Muscle of leg (tissue), 11 donors: Measurements from ENCODE around the gene KCNH4. TPM values are rescaled to one million over a fixed set of nuclear protein-coding genes. Genes with fewer than 3 reads are reported as not detected.
A peak's percentile ranks its signal among the peaks of the same experiment; 100 is the strongest.

Experiments
- DNase-seq: peaks from one replicate; pipeline ENCODE4 v3.0.0; 2013
- H3K27ac ChIP-seq: one replicate; pipeline ENCODE4 v1.5.1; 2013; ENCODE audit warnings: mild to moderate bottlenecking, low read length, control low read depth
- H3K27me3 ChIP-seq: one replicate; pipeline ENCODE4 v1.6.1; 2013; ENCODE audit warnings: low read length; ENCODE audit not compliant: control insufficient read depth, insufficient read depth
- H3K36me3 ChIP-seq: one replicate; pipeline ENCODE4 v1.6.1; 2013; ENCODE audit warnings: low read length; ENCODE audit not compliant: control insufficient read depth, insufficient read depth
- H3K4me1 ChIP-seq: one replicate; pipeline ENCODE4 v1.6.1; 2013; ENCODE audit warnings: low read length; ENCODE audit not compliant: control insufficient read depth, insufficient read depth
- H3K4me3 ChIP-seq: one replicate; pipeline ENCODE4 v1.5.1; 2013; ENCODE audit warnings: low read length, control low read depth
- H3K9me3 ChIP-seq: replicated peaks from 2 replicates; pipeline ENCODE4 v1.6.1; 2013; ENCODE audit warnings: low read depth, low read length; ENCODE audit not compliant: control insufficient read depth
- WGBS: methylation state at CpG from one replicate; pipeline ENCODE4 v1.1.5; 2013; ENCODE audit warnings: missing lambda C conversion rate; ENCODE audit not compliant: insufficient coverage; 5-methylcytosine and 5-hydroxymethylcytosine counted together
- polyA plus RNA-seq, 8 donors: library from polyadenylated mRNA; unstranded; fragments of 120-200 nt; gene quantifications; one replicate each; pipeline versions ENCODE4 v1.2.1 to v1.2.3, GENCODE V29; 2013; ENCODE audit warnings: inconsistent platforms in 1 of 8, low replicate concordance in 1 of 8; ENCODE audit not compliant: insufficient read length in 8 of 8, insufficient read depth in 1 of 8
- total RNA-seq: library from RNA; stranded (reverse); fragments of 120-200 nt; gene quantifications from one replicate; pipeline ENCODE4 v1.2.4, GENCODE V29; 2013

Gene KCNH4
- total and polyA plus RNA-seq, 9 donors: 0.04 to 0.05 (median 0.05) TPM; not detected in 6

DNA sequence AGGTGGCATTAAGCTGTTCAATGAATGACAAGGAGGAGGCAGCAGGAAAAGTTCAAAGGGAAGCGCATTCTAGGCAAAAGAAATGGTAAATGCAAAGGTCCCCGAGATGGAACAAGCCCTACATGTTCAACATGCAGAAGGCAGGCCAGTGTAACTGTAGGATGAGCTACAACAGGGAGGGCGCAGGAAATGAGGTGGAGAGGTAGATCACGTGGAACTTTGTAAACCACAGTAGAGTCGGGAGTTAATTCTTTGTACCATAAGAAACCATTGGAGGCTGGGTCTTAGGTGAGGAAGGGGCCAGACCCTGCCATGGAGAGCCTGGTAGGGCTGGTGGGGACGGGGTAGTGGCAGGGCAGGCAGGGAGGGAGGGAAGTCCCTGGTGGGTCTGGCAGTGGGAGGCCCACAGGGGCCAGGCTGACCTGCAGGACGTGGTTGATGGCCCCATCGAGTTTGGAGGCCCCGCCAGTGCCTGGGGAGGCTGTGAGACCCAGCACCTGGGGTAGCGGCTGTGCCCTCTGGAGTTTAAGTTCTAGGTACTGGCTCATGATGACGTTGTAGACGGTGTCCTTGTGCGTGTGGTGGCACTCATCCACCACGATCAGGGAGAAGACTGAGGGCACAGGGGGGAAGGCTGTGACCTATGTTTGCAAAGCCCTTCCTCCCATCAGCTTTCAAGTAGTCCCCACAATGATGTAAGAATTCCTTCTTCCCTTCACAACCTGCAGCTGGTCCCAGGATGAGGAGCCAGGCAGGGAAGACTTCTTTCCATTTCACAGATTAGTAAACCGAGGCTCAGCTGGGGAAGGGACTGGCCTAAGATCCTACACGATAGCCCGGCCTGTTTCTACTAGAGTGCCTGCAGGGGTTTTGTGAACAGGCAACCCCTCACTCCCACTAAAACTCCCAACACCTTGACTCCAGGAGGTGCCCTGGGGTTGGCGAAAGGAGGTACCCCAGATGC, 70.4 kb downstream of the KCNH4 start:
- no peak overlapping the region for H3K27ac ChIP-seq
- H3K27me3 ChIP-seq: no peaks in the 10 kb centered on the region
- H3K36me3 ChIP-seq: peaks cover 39% of the 10 kb centered on the region
- DNase-seq: no peak
- WGBS: 83% methylated on average over 14 of the region's 18 CpGs
- no peaks in the 10 kb centered on the region for H3K9me3 ChIP-seq
- peaks cover 26% of the 10 kb centered on the region for H3K4me1 ChIP-seq
- no peak overlapping the region for H3K4me3 ChIP-seq

DNA sequence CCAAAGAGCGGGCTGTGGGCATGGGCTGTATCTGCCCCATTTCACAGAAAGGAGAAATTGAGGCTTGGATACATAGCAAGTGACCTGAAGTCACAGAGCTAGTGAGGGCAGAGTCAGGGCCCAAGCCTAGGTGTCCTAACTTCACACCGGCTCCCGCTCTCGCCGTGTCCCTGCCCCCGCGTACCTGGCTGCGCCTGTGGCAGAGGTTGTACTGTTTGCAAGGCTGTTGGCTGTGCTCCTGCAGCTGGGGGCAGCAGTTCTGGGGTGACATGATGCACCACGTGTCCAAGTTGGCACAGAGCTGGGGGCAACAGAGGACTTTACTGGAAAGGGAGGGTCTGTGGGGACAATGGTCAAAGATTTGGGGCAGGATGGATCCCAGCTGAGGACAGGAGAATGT, 71.9 kb downstream of the KCNH4 start:
- no peaks in the 10 kb centered on the region for H3K9me3 ChIP-seq
- H3K4me3 ChIP-seq: no peak overlapping the region
- no peaks in the 10 kb centered on the region for H3K27me3 ChIP-seq
- DNase-seq: no peak
- 92% methylated on average over 9 of the region's 9 CpGs for WGBS
- H3K36me3 ChIP-seq: peaks cover 43% of the 10 kb centered on the region
- H3K27ac ChIP-seq: no peak overlapping the region
- H3K4me1 ChIP-seq: peaks cover 26% of the 10 kb centered on the region

DNA sequence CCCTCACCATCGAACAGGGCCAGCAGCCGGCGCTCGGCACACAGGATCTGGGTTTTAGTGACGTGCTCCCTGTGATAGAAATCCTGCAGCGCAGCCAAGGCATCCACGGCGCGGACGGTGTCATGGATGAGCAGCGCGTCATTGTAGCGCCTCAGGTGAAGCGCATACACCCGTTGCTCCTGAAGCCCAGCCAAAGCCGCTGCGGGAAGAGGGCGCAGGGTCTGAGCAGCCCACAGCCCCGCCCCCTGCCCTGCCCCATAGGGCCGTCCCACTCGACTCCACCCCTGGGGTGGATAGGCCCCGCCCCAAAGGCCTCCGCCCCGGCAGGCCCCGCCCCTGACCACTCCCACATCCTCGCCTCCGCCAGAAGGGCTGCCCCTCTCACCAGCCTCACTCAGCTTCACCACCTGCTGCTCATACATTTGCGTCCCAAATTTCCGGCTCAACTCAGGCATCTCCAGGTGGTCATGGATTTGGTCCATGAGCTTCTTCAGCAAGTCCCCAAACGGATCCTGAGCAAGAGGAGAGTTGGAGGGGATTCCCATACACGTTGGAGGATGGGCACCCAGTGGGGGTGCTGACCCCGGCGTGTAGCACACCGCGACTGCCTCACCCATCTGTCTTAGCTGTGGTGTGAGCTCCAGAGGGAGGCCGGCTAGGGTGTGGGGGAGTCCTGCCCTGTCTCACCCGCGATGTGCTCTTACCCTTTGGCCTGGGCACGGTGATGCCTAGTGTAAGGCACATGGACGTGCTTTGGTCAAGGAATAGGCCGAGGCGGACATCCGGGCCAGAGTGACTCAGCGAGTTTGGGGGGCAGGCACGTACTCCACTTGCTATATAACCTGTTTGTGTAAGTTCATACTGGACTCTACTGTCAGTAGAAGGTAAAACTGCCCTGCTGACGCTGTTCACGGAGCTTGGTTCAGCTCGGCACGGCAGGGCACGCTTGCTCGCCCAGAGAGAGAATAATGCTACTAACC, 73.1 kb downstream of the KCNH4 start:
- peak; percentile 47 for DNase-seq
- 33% methylated on average over 47 of the region's 51 CpGs for WGBS

DNA sequence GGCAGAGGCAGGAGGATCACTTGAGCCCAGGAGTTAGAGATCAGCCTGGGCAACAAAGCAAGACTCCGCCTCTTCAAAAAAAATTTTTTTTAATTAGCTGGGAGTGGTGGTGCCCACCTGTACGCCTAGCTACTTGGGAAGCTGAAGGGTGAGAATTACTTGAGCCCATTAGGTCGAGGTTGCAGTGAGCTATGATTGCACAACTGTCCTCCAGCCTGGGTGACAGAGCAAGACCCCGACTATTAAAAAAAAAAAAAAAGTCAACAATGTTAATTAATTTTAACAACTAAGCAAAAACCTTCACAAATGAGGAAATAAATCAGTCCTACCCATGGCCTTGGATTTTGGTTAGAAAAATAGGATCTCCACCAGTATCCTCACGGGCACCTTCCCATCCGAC, 73.8 kb downstream of the KCNH4 start:
- peaks cover 39% of the 10 kb centered on the region for H3K36me3 ChIP-seq
- no peak overlapping the region for H3K4me3 ChIP-seq
- no peaks in the 10 kb centered on the region for H3K27me3 ChIP-seq
- WGBS: 70% methylated on average over 2 of the region's 6 CpGs
- no peaks in the 10 kb centered on the region for H3K9me3 ChIP-seq
- peaks cover 19% of the 10 kb centered on the region for H3K4me1 ChIP-seq
- no peak overlapping the region for H3K27ac ChIP-seq
- DNase-seq: no peak

More for the DNA sequence above, 73.1 kb downstream of the KCNH4 start:
- H3K36me3 ChIP-seq: peaks cover 39% of the 10 kb centered on the region
- no peak overlapping the region for H3K27ac ChIP-seq
- H3K4me3 ChIP-seq: no peak overlapping the region
- H3K4me1 ChIP-seq: peaks cover 22% of the 10 kb centered on the region
- no peaks in the 10 kb centered on the region for H3K9me3 ChIP-seq
- H3K27me3 ChIP-seq: no peaks in the 10 kb centered on the region

Other genes starting within 250 kb of the KCNH4 start
- gene CNP, start 214.3 kb downstream of the KCNH4 start, total RNA-seq: 25.8 TPM
- gene CNP, start 214.3 kb downstream of the KCNH4 start, polyA plus RNA-seq: 10 to 100 TPM; 38.8 to 77.5 (median 51.8) TPM
- 58.3 TPM for gene DNAJC7, start 163.7 kb downstream of the KCNH4 start, total RNA-seq
- 100 to 1,000 TPM in 4 of 8 donors, 10 to 100 TPM in 4; 87.0 to 113 (median 102) TPM for gene DNAJC7, start 163.7 kb downstream of the KCNH4 start, polyA plus RNA-seq
- 35.0 TPM for gene NKIRAS2, start 161.1 kb downstream of the KCNH4 start, total RNA-seq
- 10 to 100 TPM; 36.7 to 55.8 (median 49.0) TPM for gene NKIRAS2, start 161.1 kb downstream of the KCNH4 start, polyA plus RNA-seq
- 1.5 TPM for gene C17orf113, start 130.5 kb downstream of the KCNH4 start, total RNA-seq
- gene C17orf113, start 130.5 kb downstream of the KCNH4 start, polyA plus RNA-seq: 1 to 10 TPM in 7 of 8 donors, under 1 TPM in 1; 0.93 to 1.8 (median 1.3) TPM
- 2.8 TPM for gene ZNF385C, start 82.7 kb downstream of the KCNH4 start, total RNA-seq
- gene ZNF385C, start 82.7 kb downstream of the KCNH4 start, polyA plus RNA-seq: 10 to 100 TPM in 1 of 8 donors, 1 to 10 TPM in 7; 6.3 to 10.0 (median 7.7) TPM
- gene DHX58, start 68.4 kb downstream of the KCNH4 start, total RNA-seq: 8.1 TPM
- 1 to 10 TPM; 4.2 to 6.6 (median 5.2) TPM for gene DHX58, start 68.4 kb downstream of the KCNH4 start, polyA plus RNA-seq
- 16.7 TPM for gene KAT2A, start 59.8 kb downstream of the KCNH4 start, total RNA-seq
- 10 to 100 TPM; 37.5 to 62.0 (median 47.1) TPM for gene KAT2A, start 59.8 kb downstream of the KCNH4 start, polyA plus RNA-seq
- 0.13 TPM for gene HSPB9, start 58.3 kb downstream of the KCNH4 start, total RNA-seq
- gene HSPB9, start 58.3 kb downstream of the KCNH4 start, polyA plus RNA-seq: under 1 TPM; 0.11 to 0.41 (median 0.21) TPM
- gene RAB5C, start 26.2 kb downstream of the KCNH4 start, total RNA-seq: 38.3 TPM
- gene RAB5C, start 26.2 kb downstream of the KCNH4 start, polyA plus RNA-seq: 10 to 100 TPM; 63.0 to 90.4 (median 75.2) TPM
- gene HCRT, start 4.3 kb upstream of the KCNH4 start, total RNA-seq: 0.13 TPM
- under 1 TPM; 0.33 to 0.94 (median 0.64) TPM for gene HCRT, start 4.3 kb upstream of the KCNH4 start, polyA plus RNA-seq
- 9.3 TPM for gene GHDC, start 13.4 kb upstream of the KCNH4 start, total RNA-seq
- 10 to 100 TPM in 5 of 8 donors, 1 to 10 TPM in 3; 8.2 to 15.8 (median 10.9) TPM for gene GHDC, start 13.4 kb upstream of the KCNH4 start, polyA plus RNA-seq
- 27.0 TPM for gene STAT5B, start 95.2 kb upstream of the KCNH4 start, total RNA-seq
- 10 to 100 TPM; 29.8 to 41.1 (median 36.1) TPM for gene STAT5B, start 95.2 kb upstream of the KCNH4 start, polyA plus RNA-seq
- 12.8 TPM for gene STAT5A, start 107.4 kb upstream of the KCNH4 start, total RNA-seq
- 10 to 100 TPM; 15.3 to 20.4 (median 17.3) TPM for gene STAT5A, start 107.4 kb upstream of the KCNH4 start, polyA plus RNA-seq
- gene STAT3, start 207.3 kb upstream of the KCNH4 start, total RNA-seq: 44.7 TPM
- 10 to 100 TPM; 42.6 to 56.9 (median 48.1) TPM for gene STAT3, start 207.3 kb upstream of the KCNH4 start, polyA plus RNA-seq
- 206 TPM for gene CAVIN1, start 242.1 kb upstream of the KCNH4 start, total RNA-seq
- gene CAVIN1, start 242.1 kb upstream of the KCNH4 start, polyA plus RNA-seq: 100 to 1,000 TPM; 249 to 334 (median 299) TPM